Measurements from ENCODE around the gene MXRA5. TPM values are rescaled to one million over a fixed set of nuclear protein-coding genes. Genes with fewer than 3 reads are reported as not detected.

Gene MXRA5
- total and polyA plus RNA-seq, 2 of the 8 experiments (the other 6 are each of a cell fraction or from before 2014, with no cell fraction given): 0.56 to 1.7 TPM

DNA sequence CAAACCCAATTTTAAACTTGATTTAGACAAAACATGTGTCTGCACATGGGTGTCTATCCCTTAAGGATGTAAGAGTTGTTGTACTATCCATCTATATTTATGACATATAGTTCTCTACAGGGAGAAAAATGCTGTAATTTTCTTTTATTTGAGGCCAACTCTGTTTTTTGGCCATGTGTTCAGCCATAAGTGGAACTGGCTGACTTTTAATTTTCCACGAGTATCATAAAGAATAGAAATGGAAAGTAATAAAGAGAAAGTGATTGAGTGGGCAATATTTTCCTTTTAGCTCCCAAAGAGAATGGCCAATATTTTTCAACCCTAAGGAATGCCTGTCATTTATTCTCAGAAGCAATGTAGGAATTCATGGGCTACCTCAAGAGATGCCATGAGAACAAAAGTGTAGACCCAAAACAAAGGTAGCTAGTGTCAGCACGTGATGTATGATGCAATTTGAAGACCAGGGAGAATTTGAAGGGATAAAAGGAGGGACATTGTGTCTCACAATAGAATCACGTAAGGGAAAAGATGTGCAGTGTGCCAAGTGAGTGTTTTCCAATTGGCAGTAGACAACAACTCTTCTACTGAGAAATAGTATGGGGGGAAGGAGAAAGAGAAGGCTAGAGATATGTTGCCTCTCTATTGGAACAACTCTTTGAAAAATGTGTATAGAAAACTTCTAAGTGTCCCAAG lies 27.8 kb upstream of the MXRA5 start:
- CTCF ChIA-PET (ENCODE audit: partially characterized antibody): no interaction called here
- no peak overlapping the region for H3K9ac ChIP-seq (replicated peaks in 1 of 4; ENCODE audit: extremely low read depth in 1 of 4, low read depth in 3 of 4, low read length in 3 of 4)
- H3K23ac ChIP-seq (ENCODE audit: insufficient read length): no peak overlapping the region
- FAIRE-seq: no peak
- POLR2A ChIA-PET (ENCODE audit: partially characterized antibody): no interaction called here
- no peak overlapping the region for H3K14ac ChIP-seq (ENCODE audit: insufficient read length)
- no peak overlapping the region for H3K4me3 ChIP-seq (ENCODE audit: extremely low read depth in 1 of 4, insufficient read depth in 2 of 4, low read depth in 3 of 4, low read length in 4 of 4)
- H3K4me2 ChIP-seq (ENCODE audit: insufficient read depth in 1 of 2, low read depth in 2 of 2, low read length in 2 of 2): no peak overlapping the region
- H4K91ac ChIP-seq (replicated peaks; ENCODE audit: insufficient read length, low read length): no peak overlapping the region
- H4K8ac ChIP-seq (ENCODE audit: extremely low read depth, insufficient read depth, low read length): no peak overlapping the region
- 87% methylated on average over 3 of the region's 3 CpGs; no CpG with 5 or more reads in 1 of the 2 experiments for WGBS, 2 experiments (ENCODE audit: extremely low coverage in 1 of 2, insufficient coverage in 1 of 2, insufficient read length in 1 of 2, insufficient replicate concordance in 2 of 2, low coverage in 1 of 2, low lambda C conversion rate in 2 of 2, missing lambda C conversion rate in 1 of 2)
- no peaks in the 10 kb centered on the region for H3K27me3 ChIP-seq (replicated peaks in 1 of 4; ENCODE audit: control insufficient read depth in 3 of 4, extremely low read depth in 1 of 4, insufficient read depth in 3 of 4, low read length in 3 of 4)
- H3K36me3 ChIP-seq (ENCODE audit: control insufficient read depth in 2 of 4, insufficient read depth in 4 of 4, low read length in 3 of 4): no peaks in the 10 kb centered on the region
- 0 out of 2 replicates have a peak, but pooled peaks cover 2% of the 10 kb centered on the region for H3K23me2 ChIP-seq (ENCODE audit: low read depth, low read length)
- no peak overlapping the region for H3K18ac ChIP-seq (ENCODE audit: extremely low read depth, low read length)
- no peak overlapping the region for H3K56ac ChIP-seq (replicated peaks; ENCODE audit: insufficient read length, low read depth, low read length)
- no peaks in the 10 kb centered on the region for H3K79me2 ChIP-seq (ENCODE audit: control insufficient read depth in 1 of 2, insufficient read depth in 2 of 2, low read length in 2 of 2)
- no peak overlapping the region for H4K5ac ChIP-seq (ENCODE audit: insufficient read length, low read depth, low read length)
- H3K79me1 ChIP-seq (ENCODE audit: low read depth, low read length): no peaks in the 10 kb centered on the region
- peaks cover 0 to 2% of the 10 kb centered on the region in 2 experiments for H4K20me1 ChIP-seq (replicated peaks in 1 of 2; ENCODE audit: control insufficient read depth in 1 of 2, insufficient read depth in 2 of 2, low read length in 2 of 2)
- no peaks in the 10 kb centered on the region for H3K4me1 ChIP-seq (replicated peaks in 1 of 4; ENCODE audit: control insufficient read depth in 3 of 4, insufficient read depth in 4 of 4, low read length in 3 of 4)
- H2BK12ac ChIP-seq (ENCODE audit: low read depth, low read length): no peak overlapping the region
- no peak overlapping the region for H2BK20ac ChIP-seq (ENCODE audit: low read length)
- H2BK5ac ChIP-seq (ENCODE audit: low read depth, low read length): no peak overlapping the region
- H2AK5ac ChIP-seq (ENCODE audit: low read depth, low read length): no peak overlapping the region
- H3K4ac ChIP-seq (replicated peaks; ENCODE audit: insufficient read length, low read depth, low read length): no peak overlapping the region
- no peak overlapping the region for H2AFZ ChIP-seq (ENCODE audit: low read length)
- H2BK15ac ChIP-seq (ENCODE audit: low read length): no peak overlapping the region
- H3K27ac ChIP-seq (ENCODE audit: low read depth, low read length): no peak overlapping the region
- DNase-seq (ENCODE audit: low read depth in 1 of 2, low spot score in 2 of 2): no peak
- H3K9me3 ChIP-seq (ENCODE audit: insufficient read depth in 2 of 2, low read depth in 1 of 2, low read length in 1 of 2): no peaks in the 10 kb centered on the region
- H2BK120ac ChIP-seq (replicated peaks; ENCODE audit: low read depth, low read length): no peak overlapping the region
- no peak for TF ChIP-seq TAF7 (optimal IDR thresholded peaks at IDR 0.05; ENCODE audit: borderline replicate concordance, low read depth, low read length)
- no peak for TF ChIP-seq NANOG (IDR thresholded peaks at IDR 0.05; ENCODE audit: insufficient read depth, low read depth, low read length, poor library complexity, severe bottlenecking)
